Adrenal gland (tissue), 5 donors: ENCODE data around the gene SLC39A9.

Experiments used
- CTCF ChIP-seq, 6 experiments: fragments of 450-650 bp in 4 of 6; fragments of 200-600 bp in 2 of 6; sonication (generic) in 1 of 6; IDR thresholded peaks; 1 replicate in 5 of 6; 2 replicates in 1 of 6; pipeline versions ENCODE4 v1.5.1 to v1.8.0; 2016 to 2021; ENCODE audit warnings: antibody characterized with exemption in 6 of 6, mild to moderate bottlenecking in 2 of 6, moderate library complexity in 1 of 6
- POLR2A ChIP-seq, 2 donors: fragments of 450-650 bp; IDR thresholded peaks; one replicate each; pipeline ENCODE4 v1.6.1; 2017; ENCODE audit warnings: antibody characterized with exemption in 2 of 2, mild to moderate bottlenecking in 2 of 2, moderate library complexity in 1 of 2
- donor health status: DM: no; HTN: no; CAD: no.

GRCh38 chr14:69395929-69396328 is 2.6 kb upstream of the SLC39A9 start:
- TF ChIP-seq CTCF (IDR thresholded peaks at IDR 0.05) = no peak
- no peak for TF ChIP-seq POLR2A (IDR thresholded peaks at IDR 0.05)
